HG02798 (cell line): ENCODE measurements around the gene NDUFB8.

Source experiments
- ATAC-seq: cut with Tn5 transposase; IDR thresholded peaks from one replicate; pipeline ENCODE4 v1.9.1; 2021; ENCODE audit warnings: mild to moderate bottlenecking; ENCODE audit not compliant: unreplicated experiment, poor library complexity

NDUFB8 gene

GRCh38 chr10:100479037-100479436, 50.6 kb downstream of the NDUFB8 start:
- no peak for ATAC-seq

- ATAC-seq: no peak
Measured at GRCh38 chr10:100477970-100478369, 51.7 kb downstream of the NDUFB8 start.
